Ovary (tissue), 9 donors: ENCODE results near the gene FLNC. TPM values are rescaled to one million over a fixed set of nuclear protein-coding genes. Genes with fewer than 3 reads are reported as not detected.

Experiments
- DNase-seq, 5 donors: peaks; one replicate each; pipeline ENCODE4 v3.0.0-alpha.2; 2019 to 2020
- H3K27ac ChIP-seq, 2 donors: fragments of 200-600 bp; one replicate each; pipeline versions ENCODE4 v1.5.1 to v1.8.0; 2019 to 2022
- H3K27me3 ChIP-seq: fragments of 200-600 bp; one replicate; pipeline ENCODE4 v1.8.0; 2022
- H3K36me3 ChIP-seq: fragments of 200-600 bp; sonication (generic); one replicate; pipeline ENCODE4 v1.5.1; 2019
- H3K4me1 ChIP-seq: one replicate; pipeline ENCODE4 v1.8.1; 2013; ENCODE audit warnings: mild to moderate bottlenecking, moderate library complexity; ENCODE audit not compliant: insufficient read depth
- H3K4me3 ChIP-seq: fragments of 200-600 bp; sonication (generic); one replicate; pipeline ENCODE4 v1.5.1; 2017
- H3K9me3 ChIP-seq, 2 donors: fragments of 200-600 bp in 1 of 2; sonication (generic) in 1 of 2; one replicate each; pipeline versions ENCODE4 v1.5.1 to v1.8.1; 2013 to 2019; ENCODE audit warnings: mild to moderate bottlenecking in 1 of 2, moderate library complexity in 1 of 2
- CTCF ChIP-seq, 3 donors: fragments of 450-650 bp in 2 of 3; fragments of 200-600 bp in 1 of 3; IDR thresholded peaks; one replicate each; pipeline versions ENCODE4 v1.5.1 to v1.8.0; 2016 to 2022; ENCODE audit warnings: antibody characterized with exemption in 3 of 3, mild to moderate bottlenecking in 1 of 3
- EP300 ChIP-seq: sonication (generic); formaldehyde crosslinking; IDR thresholded peaks from one replicate; pipeline ENCODE4 v1.6.1; 2017; ENCODE audit warnings: antibody characterized with exemption
- POLR2A ChIP-seq: fragments of 450-650 bp; IDR thresholded peaks from one replicate; pipeline ENCODE4 v1.6.1; 2017; ENCODE audit warnings: antibody characterized with exemption, mild to moderate bottlenecking, moderate library complexity
- WGBS, 3 donors: extraction: QIAGEN DNeasy Blood & Tissue Kit in 1 of 3; methylation state at CpG; one replicate each; pipeline versions ENCODE4 v1.1.5 to v1.1.7; 2013 to 2017; 5-methylcytosine and 5-hydroxymethylcytosine counted together
- intact Hi-C, 4 donors: fragments of 100-400 bp; cut with DNase I; formaldehyde crosslinking; loops; one replicate each; pipeline versions ENCODE4 v1.11.0 to v1.15.1; 2022 to 2023
- polyA plus RNA-seq, 2 donors: library from polyadenylated mRNA; stranded (reverse); fragments of 200-250 nt in 1 of 2; fragments of 350-450 nt in 1 of 2; fragmentation: Illumina TruSeq in 1 of 2; extraction: RNeasy Lipid Tissue Mini Kit (QIAGEN cat#74804) in 1 of 2; gene quantifications; one replicate each; pipeline ENCODE4 v1.2.3, GENCODE V29; 2013 to 2014
- total RNA-seq, 7 donors: library from RNA; depleted of rRNA in 2 of 7; stranded (reverse); fragments of >200 nt in 2 of 7; fragmentation: NEBNext Ultra II Directional in 3 of 7; extraction: Animal tissue kit (Norgen Biotek cat#: 25700) in 3 of 7; gene quantifications; one replicate each; pipeline versions ENCODE4 v1.1.0 to v1.2.4, GENCODE V29; 2016 to 2023
- donor health status: DM: no; HTN: no; CAD: no; lungs with moderate emphysema.
- donor health status: DM: no; HTN: no; CAD: no.
- donor health status: Bipolar disorder and iron deficiency.
- donor health status: DM: yes; HTN: yes; CAD: no.
- donor health status: DM: no; HTN: no; CAD: no.
- donor health status: DM: yes; HTN: yes; CAD: no.

The FLNC gene
- total and polyA plus RNA-seq, 9 donors: 6.5 to 51.2 (median 16.4) TPM

DNA sequence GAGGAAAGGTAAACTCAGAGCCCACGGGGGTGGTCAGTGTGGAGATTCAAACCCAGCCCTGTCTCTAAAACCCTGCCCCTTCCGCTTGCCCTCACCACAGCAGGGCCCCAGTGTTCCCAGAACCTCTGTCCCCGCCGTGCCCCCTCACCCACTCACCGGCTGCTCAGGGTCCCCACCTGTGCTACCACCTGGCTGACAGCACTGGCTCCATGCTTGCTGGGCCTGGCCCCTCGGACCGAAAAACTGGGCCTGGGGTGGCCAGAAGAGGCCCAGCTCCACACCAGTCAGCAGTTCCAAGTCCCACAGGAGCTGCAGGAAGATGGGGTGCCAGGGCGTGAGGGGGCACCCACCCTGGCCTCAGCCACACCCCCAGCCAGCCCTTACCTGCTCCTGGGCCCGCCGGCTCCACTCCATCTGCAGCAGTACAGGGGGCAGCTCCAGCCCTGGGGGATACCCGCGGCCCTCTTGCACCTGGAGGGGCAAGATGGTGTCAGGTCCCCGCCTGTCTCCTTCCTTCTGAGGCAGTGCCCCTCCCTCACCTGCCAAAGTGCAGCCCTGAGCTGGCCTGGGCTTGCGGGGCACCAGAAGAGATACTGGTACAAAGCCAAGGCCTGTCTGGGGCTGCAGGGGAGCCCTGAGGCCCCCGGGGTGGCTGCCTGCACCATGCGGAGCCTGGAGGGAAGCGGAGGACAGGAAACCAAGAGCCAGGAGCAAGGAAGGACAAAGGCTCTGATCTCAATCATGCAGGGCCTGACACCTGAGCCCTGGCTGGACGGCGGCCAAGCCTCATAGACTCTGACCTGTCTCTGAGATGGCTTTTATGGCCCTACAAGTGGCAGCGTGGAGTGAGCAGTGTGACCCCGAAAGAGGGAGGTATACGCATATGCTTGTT, 44.2 kb downstream of the FLNC start:
- Histone ChIP-seq H3K9me3 (no peaks in the 10 kb centered on the region), H3K27ac (no peak overlapping the region), H3K4me1 (peaks cover 4% of the 10 kb centered on the region), H3K27me3 (no peaks in the 10 kb centered on the region), H3K4me3 (no peak overlapping the region), H3K36me3 (no peaks in the 10 kb centered on the region)
- DNase-seq: peak in 1 of 5 donors; percentile 14
- 75 to 83% (median 78%) methylated on average over 22 of the region's 22 CpGs for whole genome bisulfite sequencing, 3 donors
- intact Hi-C loops: loop anchor here in 1 of 4 donors (10.0 kb wide), 1 partner anchor 260 kb away; no protein-coding TSS in a partner anchor
- no peak for TF ChIP-seq CTCF (IDR thresholded peaks at IDR 0.05)
- no peak for TF ChIP-seq EP300
- TF ChIP-seq POLR2A: no peak

DNA sequence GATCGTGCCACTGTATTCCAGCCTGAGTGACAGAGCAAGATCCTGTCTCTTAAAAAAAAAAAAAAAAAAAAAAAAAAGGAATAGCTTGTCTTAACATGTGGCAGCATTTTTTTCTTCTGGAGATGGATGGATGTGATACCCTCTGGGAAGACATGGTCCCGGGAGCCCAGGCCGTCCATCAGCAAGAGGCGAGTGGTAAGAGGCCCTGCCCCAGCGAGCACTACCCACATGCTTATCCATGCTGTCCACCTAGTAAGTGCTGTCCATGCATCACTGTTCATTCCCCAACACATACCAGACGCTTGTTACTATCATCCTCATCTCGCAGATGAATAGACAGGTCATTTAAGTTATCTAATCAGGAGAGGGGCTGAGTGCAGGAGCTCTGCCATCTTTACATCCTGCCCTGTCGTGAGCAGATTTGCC, 45.3 kb downstream of the FLNC start:
- intact Hi-C loops: loop anchor here in 1 of 4 donors (10.0 kb wide), 1 partner anchor 261 kb away; no protein-coding TSS in a partner anchor
- Histone ChIP-seq H3K27ac (no peak overlapping the region), H3K9me3 (no peaks in the 10 kb centered on the region), H3K27me3 (no peaks in the 10 kb centered on the region), H3K4me1 (no peaks in the 10 kb centered on the region), H3K36me3 (no peaks in the 10 kb centered on the region), H3K4me3 (no peak overlapping the region)
- no peak for TF ChIP-seq EP300
- no peak for TF ChIP-seq POLR2A
- 52 to 69% (median 62%) methylated on average over 8 of the region's 8 CpGs for WGBS, 3 donors
- DNase-seq: peak in 1 of 5 donors; percentile 12

- intact Hi-C loops: loop anchor here in 1 of 4 donors (10.0 kb wide), 1 partner anchor 261 kb away; no protein-coding TSS in a partner anchor
- Histone ChIP-seq H3K9me3 (no peaks in the 10 kb centered on the region), H3K4me3 (no peak overlapping the region), H3K36me3 (no peaks in the 10 kb centered on the region), H3K27me3 (no peaks in the 10 kb centered on the region), H3K4me1 (no peaks in the 10 kb centered on the region), H3K27ac (no peak overlapping the region)
- DNase-seq: no peak
- 58 to 76% (median 64%) methylated on average over 3 of the region's 3 CpGs for WGBS, 3 donors
- TF ChIP-seq CTCF (IDR thresholded peaks at IDR 0.05) (no peak), EP300 (no peak), POLR2A (no peak)
Measured at GRCh38 chr7:128876127-128876526, 45.9 kb downstream of the FLNC start.

- intact Hi-C loops: loop anchor here in 1 of 4 donors (10.0 kb wide), 1 partner anchor 262 kb away; no protein-coding TSS in a partner anchor
- H3K4me3 ChIP-seq: no peak overlapping the region
- no peaks in the 10 kb centered on the region for H3K9me3 ChIP-seq
- 85 to 91% (median 89%) methylated on average over 4 to 5 of the region's 5 CpGs for WGBS, 3 donors
- no peaks in the 10 kb centered on the region for H3K36me3 ChIP-seq
- no peaks in the 10 kb centered on the region for H3K27me3 ChIP-seq
- H3K4me1 ChIP-seq: no peaks in the 10 kb centered on the region
- no peak for TF ChIP-seq CTCF (IDR thresholded peaks at IDR 0.05)
- TF ChIP-seq EP300: no peak
- no peak for TF ChIP-seq POLR2A
- DNase-seq: peak in 2 of 5 donors; percentile 3 to 19
- H3K27ac ChIP-seq: no peak overlapping the region
Measured at GRCh38 chr7:128876586-128876977, 46.4 kb downstream of the FLNC start.
